Thyroid gland (tissue), 4 donors: Measurements from ENCODE around the gene ANGEL2. TPM values are rescaled to one million over a fixed set of nuclear protein-coding genes. Genes with fewer than 3 reads are reported as not detected.

Source experiments
- DNase-seq, 2 donors: peaks; one replicate each; pipeline ENCODE4 v3.0.0-alpha.2; 2019
- H3K27ac ChIP-seq, 3 donors: fragments of 200-600 bp; sonication (generic); 1 replicate in 2 of 3; 2 replicates in 1 of 3; pipeline ENCODE4 v1.5.1; 2016 to 2019; ENCODE audit warnings: mild to moderate bottlenecking in 1 of 3, moderate library complexity in 1 of 3
- H3K27me3 ChIP-seq: fragments of 200-600 bp; sonication (generic); one replicate; pipeline ENCODE4 v1.5.1; 2019
- H3K36me3 ChIP-seq, 2 donors: fragments of 200-600 bp; sonication (generic); one replicate each; pipeline ENCODE4 v1.5.1; 2016 to 2019
- H3K4me1 ChIP-seq, 2 donors: fragments of 200-600 bp; sonication (generic); one replicate each; pipeline ENCODE4 v1.5.1; 2017 to 2019
- H3K4me3 ChIP-seq, 3 donors: fragments of 200-600 bp; sonication (generic); replicated peaks in 1 of 3; 1 replicate in 2 of 3; 2 replicates in 1 of 3; pipeline ENCODE4 v1.5.1; 2016; ENCODE audit warnings: mild to moderate bottlenecking in 1 of 3
- H3K9me3 ChIP-seq: fragments of 200-600 bp; sonication (generic); one replicate; pipeline ENCODE4 v1.5.1; 2017
- POLR2A ChIP-seq, 2 donors: fragments of 450-650 bp; IDR thresholded peaks; one replicate each; pipeline ENCODE4 v1.6.1; 2017; ENCODE audit warnings: antibody characterized with exemption in 2 of 2, mild to moderate bottlenecking in 2 of 2, moderate library complexity in 1 of 2
- WGBS, 2 donors: methylation state at CpG; one replicate each; pipeline ENCODE4 v1.1.5; 2017; 5-methylcytosine and 5-hydroxymethylcytosine counted together
- intact Hi-C: fragments of 100-400 bp; cut with DNase I; formaldehyde crosslinking; loops from one replicate; pipeline ENCODE4 v1.15.1; 2023
- total RNA-seq, 4 donors: library from RNA; depleted of rRNA; stranded (reverse); fragments of >200 nt; gene quantifications; one replicate each; pipeline ENCODE4 v1.2.3, GENCODE V29; 2016
- TF ChIP-seq, protein P1 (sequence below), 6 experiments: fragments of 200-600 bp in 3 of 6; fragments of 450-650 bp in 3 of 6; sonication (generic) in 3 of 6; IDR thresholded peaks; one replicate each; pipeline ENCODE4 v1.5.1; 2016 to 2019; ENCODE audit warnings: antibody characterized with exemption in 6 of 6, mild to moderate bottlenecking in 2 of 6, inconsistent platforms in 1 of 6, moderate library complexity in 1 of 6

ANGEL2 gene
- total RNA-seq, 4 donors from 2014 or later = 46.7 to 77.8 (median 65.7) TPM

- H3K27ac ChIP-seq = no peak overlapping the region
These were observed 65.9 kb downstream of the ANGEL2 start for GRCh38 chr1:212949771-212950170.

DNA sequence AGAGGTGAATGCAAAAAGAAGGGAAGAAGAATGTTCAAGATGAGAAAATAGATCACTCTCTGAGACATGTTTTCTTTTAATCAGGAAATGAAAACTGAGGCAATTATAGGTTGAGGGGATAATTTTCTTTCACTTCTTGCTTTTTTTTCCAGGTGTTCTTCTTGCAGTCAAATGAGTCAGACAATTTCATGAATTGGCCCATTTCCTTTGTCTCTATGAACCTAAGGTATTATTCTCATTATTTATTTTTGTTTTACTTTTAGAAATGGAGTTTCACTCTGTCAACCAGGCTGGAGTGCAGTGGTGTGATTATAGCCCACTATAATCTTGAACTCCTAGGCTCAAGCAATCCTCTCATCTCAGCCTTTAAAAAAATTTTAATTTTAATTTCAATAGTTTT lies 68.8 kb downstream of the ANGEL2 start:
- TF ChIP-seq, protein P1, sequence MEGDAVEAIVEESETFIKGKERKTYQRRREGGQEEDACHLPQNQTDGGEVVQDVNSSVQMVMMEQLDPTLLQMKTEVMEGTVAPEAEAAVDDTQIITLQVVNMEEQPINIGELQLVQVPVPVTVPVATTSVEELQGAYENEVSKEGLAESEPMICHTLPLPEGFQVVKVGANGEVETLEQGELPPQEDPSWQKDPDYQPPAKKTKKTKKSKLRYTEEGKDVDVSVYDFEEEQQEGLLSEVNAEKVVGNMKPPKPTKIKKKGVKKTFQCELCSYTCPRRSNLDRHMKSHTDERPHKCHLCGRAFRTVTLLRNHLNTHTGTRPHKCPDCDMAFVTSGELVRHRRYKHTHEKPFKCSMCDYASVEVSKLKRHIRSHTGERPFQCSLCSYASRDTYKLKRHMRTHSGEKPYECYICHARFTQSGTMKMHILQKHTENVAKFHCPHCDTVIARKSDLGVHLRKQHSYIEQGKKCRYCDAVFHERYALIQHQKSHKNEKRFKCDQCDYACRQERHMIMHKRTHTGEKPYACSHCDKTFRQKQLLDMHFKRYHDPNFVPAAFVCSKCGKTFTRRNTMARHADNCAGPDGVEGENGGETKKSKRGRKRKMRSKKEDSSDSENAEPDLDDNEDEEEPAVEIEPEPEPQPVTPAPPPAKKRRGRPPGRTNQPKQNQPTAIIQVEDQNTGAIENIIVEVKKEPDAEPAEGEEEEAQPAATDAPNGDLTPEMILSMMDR (IDR thresholded peaks at IDR 0.05) = no peak
- TF ChIP-seq POLR2A (IDR thresholded peaks at IDR 0.05) = no peak
- H3K27ac ChIP-seq = no peak overlapping the region
- H3K27me3 ChIP-seq = no peaks in the 10 kb centered on the region
- DNase-seq = no peak
- intact Hi-C loops = no loop called here
- H3K9me3 ChIP-seq = no peaks in the 10 kb centered on the region
- H3K4me3 ChIP-seq = no peak overlapping the region
- H3K4me1 ChIP-seq = peaks cover 7 to 10% of the 10 kb centered on the region in 2 donors
- no peaks in the 10 kb centered on the region for H3K36me3 ChIP-seq

More at GRCh38 chr1:212949771-212950170, 65.9 kb downstream of the ANGEL2 start:
- Histone ChIP-seq H3K27me3 (no peaks in the 10 kb centered on the region), H3K36me3 (no peaks in the 10 kb centered on the region), H3K4me1 (peaks cover 7 to 10% of the 10 kb centered on the region in 2 donors), H3K4me3 (peak overlapping the region in 1 of 3 donors; percentile 40), H3K9me3 (no peaks in the 10 kb centered on the region)
- no peak for DNase-seq
- 31 to 41% methylated on average over 2 of the region's 2 CpGs for WGBS, 2 donors
- intact Hi-C loops = no loop called here
- TF ChIP-seq, protein P1 (IDR thresholded peaks at IDR 0.05) = no peak

- Histone ChIP-seq H3K36me3 (no peaks in the 10 kb centered on the region), H3K27me3 (no peaks in the 10 kb centered on the region), H3K27ac (no peak overlapping the region), H3K9me3 (no peaks in the 10 kb centered on the region), H3K4me3 (no peak overlapping the region), H3K4me1 (peaks cover under 1 to 5% of the 10 kb centered on the region in 2 donors)
- DNase-seq = no peak
- intact Hi-C loops = no loop called here
- WGBS, 2 donors = 85 to 87% methylated on average over 4 of the region's 4 CpGs
- TF ChIP-seq POLR2A (IDR thresholded peaks at IDR 0.05) = no peak
- TF ChIP-seq, protein P1 (IDR thresholded peaks at IDR 0.05) = no peak
These were observed 70.1 kb downstream of the ANGEL2 start for GRCh38 chr1:212945463-212946160.

DNA sequence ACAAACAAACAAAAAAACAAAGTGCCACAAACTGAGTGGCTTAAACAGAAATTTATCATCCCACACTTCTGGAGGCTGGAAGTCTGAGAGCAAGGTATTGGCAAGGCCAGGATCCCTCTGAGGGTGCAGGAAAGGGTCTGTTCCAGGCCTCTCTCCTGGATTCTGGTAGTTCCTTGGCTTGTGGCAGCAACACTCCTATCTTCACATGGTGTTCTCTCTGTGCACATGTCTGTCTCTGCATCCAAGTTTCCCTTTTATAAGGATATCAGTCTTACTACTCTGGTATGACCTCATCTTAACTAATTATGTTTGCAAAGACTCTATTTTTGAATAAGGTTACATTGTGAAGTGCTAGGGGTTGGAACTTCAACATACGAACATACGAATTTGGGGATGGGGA lies 70.6 kb downstream of the ANGEL2 start:
- no peak overlapping the region for H3K27ac ChIP-seq
- no peaks in the 10 kb centered on the region for H3K27me3 ChIP-seq
- peaks cover 0 to 2% of the 10 kb centered on the region in 2 donors for H3K4me1 ChIP-seq
- no peaks in the 10 kb centered on the region for H3K9me3 ChIP-seq
- DNase-seq = no peak
- intact Hi-C loops = no loop called here
- WGBS, 2 donors = 89 to 96% methylated on average over 2 of the region's 2 CpGs
- TF ChIP-seq, protein P1 (IDR thresholded peaks at IDR 0.05) = no peak
- TF ChIP-seq POLR2A (IDR thresholded peaks at IDR 0.05) = no peak
- H3K4me3 ChIP-seq = no peak overlapping the region
- H3K36me3 ChIP-seq = no peaks in the 10 kb centered on the region

- H3K36me3 ChIP-seq = no peaks in the 10 kb centered on the region
- no peak overlapping the region for H3K4me3 ChIP-seq
- DNase-seq = no peak
- TF ChIP-seq POLR2A (IDR thresholded peaks at IDR 0.05) = no peak
- TF ChIP-seq, protein P1 (IDR thresholded peaks at IDR 0.05) = no peak
- WGBS, 2 donors = 91 to 94% methylated on average over 6 of the region's 6 CpGs
- H3K27me3 ChIP-seq = no peaks in the 10 kb centered on the region
- intact Hi-C loops = no loop called here
- no peak overlapping the region for H3K27ac ChIP-seq
- no peaks in the 10 kb centered on the region for H3K9me3 ChIP-seq
- no peaks in the 10 kb centered on the region for H3K4me1 ChIP-seq
These were observed 71.3 kb downstream of the ANGEL2 start for GRCh38 chr1:212944229-212944901.
